Pancreas (tissue), 10 donors: ENCODE results near the gene SHC2. TPM values are rescaled to one million over a fixed set of nuclear protein-coding genes. Genes with fewer than 3 reads are reported as not detected.
A peak's percentile ranks its signal among the peaks of the same experiment; 100 is the strongest.

Source experiments
- ATAC-seq, 4 donors: fragments of 200-7000 bp; cut with Tn5 transposase; one replicate each; pipeline versions ENCODE4 v1.8.0 to v1.9.1; 2020; ENCODE audit warnings: mild to moderate bottlenecking in 4 of 4, moderate library complexity in 4 of 4
- DNase-seq, 6 donors: peaks; one replicate each; pipeline ENCODE4 v3.0.0-alpha.2; 2020
- FAIRE-seq: peaks from 2 replicates; lab custom pipeline; 2012; peaks lifted over from hg19 to GRCh38; lab: Jason Lieb, UNC
- H3K27ac ChIP-seq, 4 donors: fragments of 200-600 bp; sonication (generic); 1 replicate in 3 of 4; 2 replicates in 1 of 4; pipeline versions ENCODE4 v1.5.0 to v1.8.0; 2020
- H3K27me3 ChIP-seq, 4 donors: fragments of 200-600 bp; one replicate each; pipeline ENCODE4 v1.8.0; 2021
- H3K36me3 ChIP-seq, 3 donors: fragments of 200-600 bp; sonication (generic) in 1 of 3; one replicate each; pipeline versions ENCODE4 v1.5.0 to v1.8.0; 2020 to 2021
- H3K4me1 ChIP-seq, 3 donors: fragments of 200-600 bp; one replicate each; pipeline ENCODE4 v1.8.0; 2021
- H3K4me3 ChIP-seq, 4 donors: fragments of 200-600 bp; sonication (generic) in 2 of 4; one replicate each; pipeline versions ENCODE4 v1.5.0 to v1.8.0; 2020 to 2021
- H3K9me3 ChIP-seq, 4 donors: fragments of 200-600 bp; one replicate each; pipeline ENCODE4 v1.8.0; 2021
- WGBS, 2 donors: extraction: QIAGEN DNeasy Blood & Tissue Kit; methylation state at CpG; one replicate each; pipeline ENCODE4 v1.1.7; 2013; 5-methylcytosine and 5-hydroxymethylcytosine counted together
- intact Hi-C, 3 donors: fragments of 100-400 bp; cut with DNase I; formaldehyde crosslinking; loops; one replicate each; pipeline versions ENCODE4 v1.11.1 to v1.14.2; 2022
- polyA plus RNA-seq, 2 donors: library from polyadenylated mRNA; stranded (reverse); fragments of 200-250 nt; gene quantifications; one replicate each; pipeline ENCODE4 v1.2.3, GENCODE V29; 2013
- total RNA-seq, 6 donors: library from RNA; stranded (reverse); fragmentation: NEBNext Ultra II Directional in 4 of 6; extraction: Animal tissue kit (Norgen Biotek cat#: 25700) in 4 of 6; gene quantifications; one replicate each; pipeline versions ENCODE4 v1.2.1 to v1.2.4, GENCODE V29; 2021 to 2023
- TF ChIP-seq, protein P1 (sequence below), 4 donors: fragments of 200-600 bp; sonication (generic) in 3 of 4; IDR thresholded peaks; one replicate each; pipeline versions ENCODE4 v1.5.0 to v1.8.0; 2021; ENCODE audit warnings: antibody characterized with exemption in 4 of 4
- donor health status: healthy with polysubstance abuse.
- donor health status: DM: no; HTN: no; CAD: no; lungs with moderate emphysema.
- donor health status: DM: no; HTN: no; CAD: no.
- donor health status: control.
- donor health status: control.
- donor health status: Bipolar disorder and iron deficiency.
- donor health status: DM: yes; HTN: yes; CAD: no.
- donor health status: DM: no; HTN: no; CAD: no.
- donor health status: DM: no; HTN: no; CAD: no.
- donor health status: DM: yes; HTN: yes; CAD: no.

The SHC2 gene
- total and polyA plus RNA-seq, 8 donors = 76.2 to 382 (median 111) TPM

- Histone ChIP-seq H3K27me3 (no peaks in the 10 kb centered on the region), H3K4me1 (peaks cover under 1 to 1% (median under 1%) of the 10 kb centered on the region in 3 donors), H3K36me3 (no peaks in the 10 kb centered on the region), H3K9me3 (no peaks in the 10 kb centered on the region), H3K4me3 (no peak overlapping the region), H3K27ac (no peak overlapping the region)
- 68% methylated on average over 37 to 38 of the region's 38 CpGs for WGBS, 2 donors
- no peak for FAIRE-seq
- peak in 2 of 6 donors; percentile 50 to 64 for DNase-seq
- intact Hi-C loops = no loop called here
- TF ChIP-seq, protein P1, sequence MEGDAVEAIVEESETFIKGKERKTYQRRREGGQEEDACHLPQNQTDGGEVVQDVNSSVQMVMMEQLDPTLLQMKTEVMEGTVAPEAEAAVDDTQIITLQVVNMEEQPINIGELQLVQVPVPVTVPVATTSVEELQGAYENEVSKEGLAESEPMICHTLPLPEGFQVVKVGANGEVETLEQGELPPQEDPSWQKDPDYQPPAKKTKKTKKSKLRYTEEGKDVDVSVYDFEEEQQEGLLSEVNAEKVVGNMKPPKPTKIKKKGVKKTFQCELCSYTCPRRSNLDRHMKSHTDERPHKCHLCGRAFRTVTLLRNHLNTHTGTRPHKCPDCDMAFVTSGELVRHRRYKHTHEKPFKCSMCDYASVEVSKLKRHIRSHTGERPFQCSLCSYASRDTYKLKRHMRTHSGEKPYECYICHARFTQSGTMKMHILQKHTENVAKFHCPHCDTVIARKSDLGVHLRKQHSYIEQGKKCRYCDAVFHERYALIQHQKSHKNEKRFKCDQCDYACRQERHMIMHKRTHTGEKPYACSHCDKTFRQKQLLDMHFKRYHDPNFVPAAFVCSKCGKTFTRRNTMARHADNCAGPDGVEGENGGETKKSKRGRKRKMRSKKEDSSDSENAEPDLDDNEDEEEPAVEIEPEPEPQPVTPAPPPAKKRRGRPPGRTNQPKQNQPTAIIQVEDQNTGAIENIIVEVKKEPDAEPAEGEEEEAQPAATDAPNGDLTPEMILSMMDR (IDR thresholded peaks at IDR 0.05) = no peak
- no peak for ATAC-seq
These were observed 57.4 kb downstream of the SHC2 start for GRCh38 chr19:403221-404027.

- 80 to 90% methylated on average over 11 of the region's 11 CpGs for WGBS, 2 donors
- TF ChIP-seq, protein P1 (IDR thresholded peaks at IDR 0.05) = no peak
- FAIRE-seq (no peak), ATAC-seq (no peak), DNase-seq (peak in 1 of 6 donors; percentile 6)
- Histone ChIP-seq H3K4me3 (no peak overlapping the region), H3K9me3 (no peaks in the 10 kb centered on the region), H3K4me1 (no peaks in the 10 kb centered on the region), H3K36me3 (no peaks in the 10 kb centered on the region), H3K27ac (no peak overlapping the region), H3K27me3 (no peaks in the 10 kb centered on the region)
- intact Hi-C loops = no loop called here
These were observed 58.0 kb downstream of the SHC2 start for GRCh38 chr19:402786-403185.

GRCh38 chr19:401866-402511, 58.8 kb downstream of the SHC2 start:
- no peak overlapping the region for H3K4me3 ChIP-seq
- 17% methylated on average over 35 to 38 of the region's 38 CpGs for WGBS, 2 donors
- ATAC-seq (peak in 3 of 4 donors; percentile 31 to 52 (median 45)), FAIRE-seq (no peak), DNase-seq (peak in 2 of 6 donors; percentile 9 to 55)
- no peaks in the 10 kb centered on the region for H3K36me3 ChIP-seq
- TF ChIP-seq, protein P1 (IDR thresholded peaks at IDR 0.05) = no peak
- intact Hi-C loops = no loop called here
- H3K27ac ChIP-seq = no peak overlapping the region
- no peaks in the 10 kb centered on the region for H3K4me1 ChIP-seq
- H3K27me3 ChIP-seq = no peaks in the 10 kb centered on the region
- no peaks in the 10 kb centered on the region for H3K9me3 ChIP-seq

DNA sequence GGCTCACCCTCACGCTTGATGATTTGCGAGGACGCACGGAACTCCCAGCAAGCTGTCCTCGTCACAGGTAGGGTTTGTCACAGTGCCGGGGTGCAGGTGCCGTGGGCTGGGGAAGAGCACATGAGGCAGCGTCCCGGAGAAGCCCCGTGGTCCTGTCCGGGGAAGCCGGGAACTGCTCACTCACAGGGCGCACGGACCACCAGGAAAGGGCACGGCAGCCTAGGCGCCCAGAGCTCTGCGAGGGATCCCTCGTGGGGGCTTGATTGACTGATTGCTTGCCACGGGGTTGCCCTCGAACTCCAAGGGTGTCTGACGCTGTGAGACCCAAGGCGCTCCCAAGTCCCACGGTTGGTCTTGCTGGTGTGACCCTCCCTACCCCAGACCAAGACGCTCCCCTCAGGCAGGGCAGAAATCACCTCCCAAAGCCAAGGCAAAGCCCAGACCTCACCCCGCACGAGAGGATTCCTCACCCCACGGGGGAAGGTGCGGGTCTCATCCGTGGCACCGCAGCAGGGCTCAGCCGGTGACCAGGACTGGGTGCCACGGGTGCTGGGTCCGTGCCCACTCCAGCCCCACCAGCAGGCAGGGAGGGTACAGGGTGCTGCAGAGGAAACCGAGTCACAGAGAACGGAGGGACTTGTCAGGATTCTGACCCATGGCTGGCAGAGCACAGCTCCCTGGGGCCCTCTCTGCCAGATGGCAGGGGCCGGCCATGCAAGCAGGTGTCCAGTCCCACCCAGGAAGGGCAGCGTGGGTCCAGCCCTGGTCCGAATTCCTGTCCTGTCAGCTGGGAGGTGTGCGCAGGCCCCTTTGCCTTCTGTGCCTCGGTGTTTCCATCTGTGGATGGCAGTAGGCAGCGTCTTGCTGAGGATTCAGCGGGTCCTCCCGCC, 59.6 kb downstream of the SHC2 start:
- Histone ChIP-seq H3K27me3 (no peaks in the 10 kb centered on the region), H3K36me3 (no peaks in the 10 kb centered on the region), H3K4me3 (no peak overlapping the region), H3K4me1 (no peaks in the 10 kb centered on the region), H3K27ac (no peak overlapping the region), H3K9me3 (no peaks in the 10 kb centered on the region)
- peak in 3 of 6 donors; percentile 6 to 58 (median 48) for DNase-seq
- no peak for ATAC-seq
- TF ChIP-seq, protein P1 (IDR thresholded peaks at IDR 0.05) = no peak
- FAIRE-seq = no peak
- 68 to 74% methylated on average over 43 of the region's 43 CpGs for WGBS, 2 donors
- intact Hi-C loops = no loop called here
